ENCODE results near the gene MLH3.

- TF ChIP-seq CHD2 (IDR thresholded peaks at IDR 0.05; ENCODE audit: low read length, partially characterized antibody): no peak
- no peak for TF ChIP-seq CTCF (IDR thresholded peaks at IDR 0.05)
- TF ChIP-seq EP300 (IDR thresholded peaks at IDR 0.05; ENCODE audit: borderline replicate concordance in 1 of 2, low read depth in 1 of 2, low read length in 1 of 2): no peak
- TF ChIP-seq YY1 (IDR thresholded peaks at IDR 0.05; ENCODE audit: low read depth): no peak
- TF ChIP-seq, protein P1, sequence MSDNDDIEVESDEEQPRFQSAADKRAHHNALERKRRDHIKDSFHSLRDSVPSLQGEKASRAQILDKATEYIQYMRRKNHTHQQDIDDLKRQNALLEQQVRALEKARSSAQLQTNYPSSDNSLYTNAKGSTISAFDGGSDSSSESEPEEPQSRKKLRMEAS (IDR thresholded peaks at IDR 0.05; ENCODE audit: low read depth): no peak
- no peak for TF ChIP-seq MXI1 (IDR thresholded peaks at IDR 0.05; ENCODE audit: low read depth, low read length)
- no peak for TF ChIP-seq FOSL2 (IDR thresholded peaks at IDR 0.05; ENCODE audit: borderline replicate concordance, low read depth)
- no peak for TF ChIP-seq TEAD4 (IDR thresholded peaks at IDR 0.05; ENCODE audit: borderline replicate concordance, insufficient read depth)
Observed at GRCh38 chr14:74981462-74981782, 69.8 kb downstream of the MLH3 start.

Data from SK-N-SH (cell line).